IPS-18c (cell line): ENCODE measurements around the gene HEG1.
"Not testable (repeated sequence)": the region's sequence is repeated elsewhere in the genome, so short reads cannot be mapped to it uniquely, and the experiment has no call there.

Experiments used
- H3K4me3 ChIP-seq: 2 replicates; pipeline ENCODE4 v1.7.0; 2013; ENCODE audit warnings: low read depth, mild to moderate bottlenecking, low read length, moderate library complexity; ENCODE audit not compliant: insufficient read depth
- H3K9me3 ChIP-seq: one replicate; pipeline ENCODE4 v1.6.1; 2013; ENCODE audit warnings: mild to moderate bottlenecking, low read length, moderate library complexity; ENCODE audit not compliant: control insufficient read depth, insufficient read depth

HEG1 gene

DNA sequence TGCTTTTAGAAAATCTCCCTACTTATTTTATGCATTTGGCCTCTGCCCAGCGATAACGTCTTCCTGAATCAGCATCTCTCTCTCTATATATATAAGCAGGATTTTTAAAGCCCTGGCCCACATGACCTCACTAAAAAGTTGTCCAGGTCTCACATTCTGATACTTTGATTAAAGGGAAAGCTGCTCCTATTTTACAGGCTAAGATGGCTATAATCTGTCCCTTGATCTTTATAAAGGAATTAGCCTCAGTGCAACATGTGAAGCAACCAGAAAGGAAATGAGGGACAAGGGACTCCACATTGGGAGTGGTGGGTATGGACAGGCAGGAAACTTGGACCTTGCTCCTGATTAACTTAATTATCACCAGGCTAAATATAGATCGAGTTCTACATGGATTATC is 95.7 kb downstream of the HEG1 start:
- no peak overlapping the region for H3K4me3 ChIP-seq
- no peaks in the 10 kb centered on the region for H3K9me3 ChIP-seq

GRCh38 chr3:124957951-124958350 is 97.8 kb downstream of the HEG1 start:
- H3K4me3 ChIP-seq, H3K9me3 ChIP-seq: not testable (repeated sequence)

DNA sequence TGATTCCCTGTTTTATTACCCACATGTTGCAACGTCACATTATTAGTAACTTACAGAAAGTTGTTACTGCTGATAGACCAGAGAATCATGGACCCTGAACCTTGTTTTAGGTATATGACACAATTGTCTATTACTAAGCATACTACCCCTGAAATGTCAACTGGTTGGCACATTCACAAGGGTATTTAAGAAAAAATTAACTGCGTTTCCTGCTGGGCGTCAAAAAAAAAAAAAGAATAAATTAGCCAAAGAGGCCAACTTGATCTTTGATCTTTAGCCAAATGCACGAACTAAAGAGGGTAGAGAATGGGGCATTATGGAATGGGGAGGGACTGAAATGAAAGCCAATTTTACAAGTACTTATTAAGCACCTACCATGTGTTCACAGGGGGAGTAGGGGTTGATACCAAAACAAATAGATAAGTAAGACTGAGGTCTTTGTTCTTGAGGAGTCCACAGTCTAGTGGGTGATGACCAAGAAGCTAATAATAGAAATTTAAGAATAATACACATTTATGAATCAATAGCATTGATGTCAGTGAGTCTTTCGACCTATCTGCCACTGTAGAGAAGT is 103.4 kb downstream of the HEG1 start:
- no peak overlapping the region for H3K4me3 ChIP-seq

GRCh38 chr3:124951511-124952281 is 104.1 kb downstream of the HEG1 start:
- H3K9me3 ChIP-seq: no peaks in the 10 kb centered on the region

More for the DNA sequence above, 103.4 kb downstream of the HEG1 start:
- H3K9me3 ChIP-seq: no peaks in the 10 kb centered on the region

GRCh38 chr3:124950026-124950425 is 105.8 kb downstream of the HEG1 start:
- Histone ChIP-seq H3K4me3 (no peak overlapping the region), H3K9me3 (no peaks in the 10 kb centered on the region)

More at GRCh38 chr3:124951511-124952281, 104.1 kb downstream of the HEG1 start:
- H3K4me3 ChIP-seq: no peak overlapping the region

DNA sequence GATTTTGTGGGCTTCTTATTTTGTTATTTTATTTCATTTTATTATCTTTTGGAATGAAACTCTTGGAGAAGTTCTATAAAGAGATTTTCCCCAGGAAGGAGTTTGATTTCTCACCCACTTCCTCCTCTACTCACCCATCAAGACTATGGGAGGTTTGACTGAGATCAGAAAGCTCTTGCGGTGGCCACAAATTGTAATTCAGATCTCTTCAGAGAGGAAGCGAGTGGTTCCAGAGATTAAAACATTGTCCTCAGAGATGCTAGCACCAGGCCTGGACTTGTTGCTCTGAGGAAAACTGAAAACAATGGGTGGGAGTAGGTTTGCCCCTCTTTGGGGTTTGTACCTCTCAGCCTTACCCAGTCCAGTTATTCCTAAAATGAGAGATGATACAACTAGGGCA is 113.2 kb downstream of the HEG1 start:
- H3K9me3 ChIP-seq: no peaks in the 10 kb centered on the region
- H3K4me3 ChIP-seq: no peak overlapping the region

DNA sequence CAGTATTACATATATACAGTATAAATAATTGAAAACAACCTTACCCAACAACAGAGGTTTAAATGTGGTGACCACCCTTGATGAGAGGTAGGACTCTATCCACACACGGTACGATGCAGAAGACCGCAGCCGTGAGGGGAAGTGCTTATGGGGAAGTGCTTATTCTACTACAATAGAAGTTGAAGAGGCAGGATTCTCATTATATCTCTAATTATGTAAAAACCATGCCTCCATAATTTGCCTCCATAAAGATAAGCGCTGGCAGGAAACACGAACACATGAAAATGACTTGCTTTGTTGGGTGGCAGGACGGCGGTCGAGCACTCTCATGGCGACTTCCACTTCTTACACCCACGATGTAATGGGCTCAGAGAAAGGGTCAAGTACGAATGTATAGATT is 114.0 kb downstream of the HEG1 start:
- Histone ChIP-seq H3K9me3 (no peaks in the 10 kb centered on the region), H3K4me3 (no peak overlapping the region)

DNA sequence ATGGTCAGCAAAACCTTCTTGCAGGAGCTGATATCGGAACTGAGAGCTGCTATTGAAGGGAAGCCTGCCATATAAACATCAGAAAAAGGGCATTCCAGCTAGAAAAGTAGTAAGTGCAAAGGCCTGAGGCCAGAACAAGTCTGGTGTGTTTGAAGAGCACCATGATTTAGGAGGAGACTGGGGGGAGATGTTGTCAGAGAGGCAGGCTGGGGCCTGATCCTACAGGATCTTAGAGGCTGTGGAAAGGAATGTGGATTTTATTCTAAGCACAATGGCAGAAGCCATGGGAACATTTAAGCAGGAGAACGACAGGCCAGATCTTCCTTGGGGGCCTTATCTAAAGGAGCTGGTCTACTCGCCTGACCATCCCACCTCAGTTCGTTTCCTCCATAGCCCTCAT is 116.1 kb downstream of the HEG1 start:
- Histone ChIP-seq H3K9me3 (no peaks in the 10 kb centered on the region), H3K4me3 (no peak overlapping the region)

DNA sequence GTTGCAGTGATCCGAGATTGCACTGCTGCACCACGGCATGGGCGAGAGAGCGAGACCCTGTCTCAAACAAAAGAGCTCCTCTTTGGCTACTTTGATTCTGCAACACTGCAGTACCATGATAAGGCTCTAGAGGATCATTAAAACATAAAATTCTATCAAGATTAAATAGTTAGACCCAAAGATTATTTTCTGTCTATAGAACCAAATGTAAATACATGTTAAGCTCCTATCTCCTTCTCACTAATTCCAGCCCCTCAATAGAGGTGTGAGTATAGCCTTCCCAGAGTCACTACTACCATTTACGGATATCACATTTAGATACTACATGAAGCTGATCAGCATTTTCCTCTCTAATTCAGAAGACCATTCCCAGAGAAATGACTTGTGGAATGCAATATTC is 116.9 kb downstream of the HEG1 start:
- no peaks in the 10 kb centered on the region for H3K9me3 ChIP-seq

GRCh38 chr3:124937049-124937448 is 118.7 kb downstream of the HEG1 start:
- no peaks in the 10 kb centered on the region for H3K9me3 ChIP-seq
- no peak overlapping the region for H3K4me3 ChIP-seq

More for the DNA sequence above, 116.9 kb downstream of the HEG1 start:
- no peak overlapping the region for H3K4me3 ChIP-seq

- no peak overlapping the region for H3K4me3 ChIP-seq
- H3K9me3 ChIP-seq: no peaks in the 10 kb centered on the region
These were observed 119.8 kb downstream of the HEG1 start for GRCh38 chr3:124935794-124936542.

- Histone ChIP-seq H3K4me3 (no peak overlapping the region), H3K9me3 (no peaks in the 10 kb centered on the region)
These were observed 120.5 kb downstream of the HEG1 start for GRCh38 chr3:124935264-124935663.

- no peaks in the 10 kb centered on the region for H3K9me3 ChIP-seq
- H3K4me3 ChIP-seq: no peak within 1 kb of the TSS
These were observed 121.2 kb downstream of the HEG1 start, which contains the start of gene MUC13 for GRCh38 chr3:124934577-124934976. TSS of gene MUC13 (minus strand) at chr3:124934751. CDS start at chr3:124934712, 39 bp downstream.

GRCh38 chr3:124928333-124929202 is 127.2 kb downstream of the HEG1 start:
- H3K9me3 ChIP-seq: no peaks in the 10 kb centered on the region
- no peak overlapping the region for H3K4me3 ChIP-seq

GRCh38 chr3:124927574-124928045 is 128.2 kb downstream of the HEG1 start:
- no peak overlapping the region for H3K4me3 ChIP-seq
- H3K9me3 ChIP-seq: no peaks in the 10 kb centered on the region

DNA sequence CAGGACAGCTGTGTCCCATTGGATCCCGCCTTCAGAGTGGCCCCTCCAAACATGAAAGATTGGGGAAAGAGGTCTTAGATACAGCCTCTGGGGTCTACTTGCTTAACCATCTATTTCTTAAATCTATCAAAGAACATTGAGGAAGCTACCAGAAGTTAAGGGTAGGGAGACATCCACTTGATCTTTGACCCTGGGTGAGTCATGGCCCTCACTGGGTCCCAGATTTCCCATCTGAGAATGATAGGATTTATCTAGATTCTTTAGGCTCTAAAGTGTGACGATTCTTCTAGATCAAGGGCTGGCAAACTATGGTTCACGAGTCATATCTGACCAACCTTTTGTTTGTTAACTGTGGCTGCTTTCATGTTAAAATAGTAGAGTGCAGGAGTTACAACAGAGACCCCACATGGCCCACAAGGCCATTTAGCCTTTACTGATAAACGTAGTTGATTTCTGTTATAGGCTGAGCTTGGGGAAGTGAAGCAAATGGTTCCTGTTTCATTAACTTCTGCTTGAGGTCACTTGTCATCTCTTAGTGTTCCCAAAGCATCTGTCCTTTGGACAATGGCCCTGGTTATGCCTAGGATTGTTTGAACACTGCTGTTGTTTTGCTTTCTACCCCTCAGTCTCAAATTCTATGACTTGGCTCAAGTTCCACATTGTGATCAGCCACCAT is 129.2 kb downstream of the HEG1 start:
- no peaks in the 10 kb centered on the region for H3K9me3 ChIP-seq
- H3K4me3 ChIP-seq: no peak overlapping the region
